ENCODE results near the gene ZNF483.

GRCh38 chr9:111599092-111599954 lies 74.3 kb downstream of the ZNF483 start, which contains the start of gene PTGR1:
- TF ChIP-seq, protein P1, sequence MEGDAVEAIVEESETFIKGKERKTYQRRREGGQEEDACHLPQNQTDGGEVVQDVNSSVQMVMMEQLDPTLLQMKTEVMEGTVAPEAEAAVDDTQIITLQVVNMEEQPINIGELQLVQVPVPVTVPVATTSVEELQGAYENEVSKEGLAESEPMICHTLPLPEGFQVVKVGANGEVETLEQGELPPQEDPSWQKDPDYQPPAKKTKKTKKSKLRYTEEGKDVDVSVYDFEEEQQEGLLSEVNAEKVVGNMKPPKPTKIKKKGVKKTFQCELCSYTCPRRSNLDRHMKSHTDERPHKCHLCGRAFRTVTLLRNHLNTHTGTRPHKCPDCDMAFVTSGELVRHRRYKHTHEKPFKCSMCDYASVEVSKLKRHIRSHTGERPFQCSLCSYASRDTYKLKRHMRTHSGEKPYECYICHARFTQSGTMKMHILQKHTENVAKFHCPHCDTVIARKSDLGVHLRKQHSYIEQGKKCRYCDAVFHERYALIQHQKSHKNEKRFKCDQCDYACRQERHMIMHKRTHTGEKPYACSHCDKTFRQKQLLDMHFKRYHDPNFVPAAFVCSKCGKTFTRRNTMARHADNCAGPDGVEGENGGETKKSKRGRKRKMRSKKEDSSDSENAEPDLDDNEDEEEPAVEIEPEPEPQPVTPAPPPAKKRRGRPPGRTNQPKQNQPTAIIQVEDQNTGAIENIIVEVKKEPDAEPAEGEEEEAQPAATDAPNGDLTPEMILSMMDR (conservative IDR thresholded peaks at IDR 0.05 in 1 of 2, IDR thresholded peaks at IDR 0.05 in 1 of 2; ENCODE audit: extremely low read depth in 1 of 2, insufficient read depth in 1 of 2, low read depth in 1 of 2, low read length in 2 of 2), result no peak
- TF ChIP-seq EZH2 (IDR thresholded peaks at IDR 0.05; ENCODE audit: borderline replicate concordance, low read length), result no peak
